GM21367 (cell line): ENCODE measurements around the gene PSMC3.

Experiments
- ATAC-seq: cut with Tn5 transposase; IDR thresholded peaks from one replicate; pipeline ENCODE4 v1.9.1; 2021; ENCODE audit not compliant: unreplicated experiment

Gene PSMC3

GRCh38 chr11:47377571-47378009 is 48.6 kb downstream of the PSMC3 start:
- no peak for ATAC-seq

DNA sequence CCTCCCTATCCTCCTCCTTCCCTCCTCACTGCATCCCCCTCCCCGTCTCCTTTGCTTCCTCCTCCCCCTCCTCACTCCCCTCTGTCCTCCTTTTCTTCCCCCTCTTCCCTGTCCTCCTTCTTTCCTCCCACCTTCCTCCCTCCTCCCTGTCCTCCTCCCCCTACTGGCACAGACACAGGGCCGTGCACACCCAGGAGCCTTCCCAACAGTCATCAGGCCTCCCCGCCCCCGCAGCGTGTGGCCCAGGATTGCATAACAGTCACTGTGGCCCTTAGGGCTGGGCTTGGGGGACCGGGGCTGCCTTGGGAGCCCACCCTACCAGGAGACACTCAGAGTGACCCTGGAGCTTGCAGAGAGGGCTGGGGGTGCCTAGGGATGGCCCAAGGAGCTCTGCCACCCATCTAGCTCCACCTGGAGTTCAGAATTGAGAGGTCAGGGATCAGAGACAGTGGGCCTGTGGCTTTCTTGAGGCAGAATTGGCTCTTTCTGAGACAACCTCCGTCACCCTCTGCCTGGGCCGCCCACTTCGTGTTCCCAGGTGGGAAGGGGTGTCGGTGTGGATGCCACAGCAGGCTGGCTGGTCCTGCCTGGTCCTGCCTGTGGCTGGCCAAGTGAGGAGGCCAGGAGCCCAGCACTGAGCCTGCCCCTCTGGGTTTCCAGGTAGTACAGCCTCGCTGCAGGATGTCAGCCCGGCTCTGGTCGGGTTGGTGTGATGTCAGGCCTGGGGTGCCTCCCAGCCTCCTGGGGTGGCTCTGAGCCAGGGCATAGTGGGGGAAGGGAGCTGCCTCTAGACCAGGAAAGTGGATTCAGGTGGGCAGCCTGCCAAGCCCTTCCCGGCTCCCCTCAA is 49.5 kb downstream of the PSMC3 start:
- ATAC-seq, result no peak

DNA sequence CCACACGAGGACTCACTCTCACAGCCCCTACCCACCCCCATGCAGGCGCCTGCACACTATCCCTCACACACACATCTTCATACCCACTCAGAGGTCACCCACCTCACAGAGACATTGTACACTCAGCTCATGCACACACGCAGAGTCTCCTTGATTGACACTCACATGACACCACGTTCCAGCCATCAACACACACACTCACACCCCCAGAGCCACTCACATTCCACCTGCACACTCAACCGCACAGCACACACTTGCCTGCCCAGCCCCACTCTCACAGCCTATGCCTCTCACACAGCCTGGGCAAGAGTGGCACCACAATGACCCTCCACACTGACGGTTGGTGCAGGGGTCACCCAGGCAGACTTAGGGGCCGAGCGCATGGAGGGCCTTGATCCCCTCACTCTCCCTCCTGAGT is 50.1 kb downstream of the PSMC3 start:
- no peak for ATAC-seq

- ATAC-seq, result no peak
Measured at GRCh38 chr11:47375546-47376085, 50.6 kb downstream of the PSMC3 start.

- no peak for ATAC-seq
Measured at GRCh38 chr11:47375020-47375419, 51.2 kb downstream of the PSMC3 start.

DNA sequence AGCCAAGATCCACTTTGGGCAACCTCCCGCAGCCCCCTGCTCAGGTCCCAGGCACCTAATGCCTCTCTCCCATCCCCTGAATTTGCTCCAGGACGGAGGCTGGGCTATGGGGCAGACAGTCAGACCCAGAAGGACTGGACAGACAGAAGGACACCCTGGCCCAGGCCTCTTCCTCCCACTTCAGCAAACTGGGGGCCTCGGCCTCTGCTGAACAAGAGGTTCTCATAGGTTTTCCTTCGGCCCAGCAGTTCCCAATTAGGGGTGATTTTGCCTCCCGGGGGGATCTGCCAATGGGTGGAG is 51.6 kb downstream of the PSMC3 start:
- ATAC-seq, result no peak

DNA sequence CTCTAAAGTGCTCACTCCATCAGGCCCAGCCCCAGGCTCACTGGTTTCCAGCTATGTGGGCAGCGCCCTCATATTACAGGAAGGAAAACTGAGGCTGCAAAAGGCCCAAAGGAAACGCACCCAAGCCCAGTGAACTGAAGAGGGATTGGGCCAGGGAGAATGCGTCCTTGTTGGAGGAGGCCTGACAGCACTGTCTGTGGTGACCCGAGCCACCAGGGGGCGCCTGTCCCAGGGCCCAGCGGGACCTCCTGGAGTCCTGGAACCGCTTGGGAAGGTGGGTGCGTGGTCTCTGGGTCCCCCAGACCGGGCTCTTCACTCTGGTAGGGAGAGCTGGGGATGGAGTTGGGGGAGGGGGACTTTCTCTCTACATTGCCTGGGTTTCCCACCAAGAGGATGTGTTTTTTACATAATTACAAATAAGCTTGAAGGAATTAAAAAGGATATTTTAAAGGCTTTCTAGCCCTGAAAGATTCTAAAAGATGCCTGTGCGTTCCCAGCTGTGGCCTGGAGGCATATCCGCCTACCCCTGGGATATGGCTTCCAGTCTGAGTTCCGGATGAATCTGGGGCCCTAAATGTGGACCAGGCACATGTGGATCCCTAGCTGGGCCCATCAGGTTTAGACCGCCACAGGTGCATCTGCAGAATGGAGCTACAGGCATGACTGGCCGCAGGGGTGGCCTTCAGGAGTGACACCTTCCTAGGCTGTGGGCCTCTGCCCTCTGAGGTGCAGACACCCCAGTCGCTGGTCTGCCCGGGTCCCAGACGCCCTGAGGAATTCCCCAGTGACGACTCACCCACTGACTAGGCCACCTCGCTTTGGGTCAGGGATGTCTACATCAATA is 52.1 kb downstream of the PSMC3 start:
- no peak for ATAC-seq

- no peak for ATAC-seq
Measured at GRCh38 chr11:47372422-47372821, 53.8 kb downstream of the PSMC3 start.

- no peak for ATAC-seq
Measured at GRCh38 chr11:47369676-47370075, 56.6 kb downstream of the PSMC3 start.
